H9 (cell line): ENCODE results near the gene YAP1. TPM values are rescaled to one million over a fixed set of nuclear protein-coding genes. Genes with fewer than 3 reads are reported as not detected.
A peak's percentile ranks its signal among the peaks of the same experiment; 100 is the strongest.

Source experiments
- DNase-seq: peaks from one replicate; pipeline ENCODE4 v3.0.0-alpha.2; 2017
- H2AFZ ChIP-seq: one replicate; pipeline ENCODE4 v1.6.1; 2013; ENCODE audit warnings: mild to moderate bottlenecking, low read length, control low read depth, moderate library complexity
- H2AK5ac ChIP-seq: 2 replicates; pipeline ENCODE4 v1.6.1; 2013; ENCODE audit warnings: low read length, control low read depth, mixed read lengths; ENCODE audit not compliant: insufficient read length
- H2BK120ac ChIP-seq: one replicate; pipeline ENCODE4 v1.6.1; 2013; ENCODE audit warnings: low read depth, mild to moderate bottlenecking, low read length, control low read depth, inconsistent platforms; ENCODE audit not compliant: poor library complexity, severe bottlenecking
- H2BK12ac ChIP-seq: 2 replicates; pipeline ENCODE4 v1.6.1; 2013; ENCODE audit warnings: low read length, control low read depth, mixed read lengths, low read depth; ENCODE audit not compliant: insufficient read length
- H2BK15ac ChIP-seq: 2 replicates; pipeline ENCODE4 v1.6.1; 2013; ENCODE audit warnings: low read depth, low read length, control low read depth
- H2BK20ac ChIP-seq: one replicate; pipeline ENCODE4 v1.6.1; 2013; ENCODE audit warnings: low read depth, mild to moderate bottlenecking, low read length, control low read depth, inconsistent platforms; ENCODE audit not compliant: poor library complexity, severe bottlenecking
- H2BK5ac ChIP-seq: 2 replicates; pipeline ENCODE4 v1.6.1; 2013; ENCODE audit warnings: low read length, control low read depth, mixed read lengths; ENCODE audit not compliant: insufficient read length
- H3K14ac ChIP-seq: 2 replicates; pipeline ENCODE4 v1.6.1; 2013; ENCODE audit warnings: low read length, control low read depth; ENCODE audit not compliant: insufficient read depth
- H3K18ac ChIP-seq: 2 replicates; pipeline ENCODE4 v1.6.1; 2013; ENCODE audit warnings: low read depth, mild to moderate bottlenecking, mixed read lengths, low read length, control low read depth; ENCODE audit not compliant: insufficient read length
- H3K23ac ChIP-seq: 2 replicates; pipeline ENCODE4 v1.6.1; 2013; ENCODE audit warnings: low read length, control low read depth, mixed read lengths, low read depth; ENCODE audit not compliant: insufficient read length
- H3K23me2 ChIP-seq: 2 replicates; pipeline ENCODE4 v1.6.1; 2013; ENCODE audit warnings: low read depth, mild to moderate bottlenecking, mixed read lengths, low read length, control low read depth; ENCODE audit not compliant: insufficient read length, poor library complexity, severe bottlenecking
- H3K27ac ChIP-seq: 2 replicates; pipeline ENCODE4 v1.5.1; 2013; ENCODE audit warnings: low read length, control low read depth, mixed read lengths, low read depth; ENCODE audit not compliant: insufficient read length
- H3K27me3 ChIP-seq: 2 replicates; pipeline ENCODE4 v1.6.1; 2013; ENCODE audit warnings: low read length, control low read depth, inconsistent platforms; ENCODE audit not compliant: insufficient read depth
- H3K4ac ChIP-seq: 2 replicates; pipeline ENCODE4 v1.6.1; 2013; ENCODE audit warnings: low read depth, mild to moderate bottlenecking, control low read depth, inconsistent platforms, low read length, moderate library complexity
- H3K4me1 ChIP-seq: 2 replicates; pipeline ENCODE4 v1.6.1; 2013; ENCODE audit warnings: low read length, control low read depth, inconsistent platforms; ENCODE audit not compliant: insufficient read depth
- H3K4me2 ChIP-seq: 2 replicates; pipeline ENCODE4 v1.6.1; 2013; ENCODE audit warnings: low read length, control low read depth, mixed read lengths; ENCODE audit not compliant: insufficient read length, insufficient read depth
- H3K56ac ChIP-seq: 2 replicates; pipeline ENCODE4 v1.6.1; 2013; ENCODE audit warnings: low read depth, mild to moderate bottlenecking, mixed read lengths, low read length, control low read depth; ENCODE audit not compliant: insufficient read length
- H3K79me1 ChIP-seq: 2 replicates; pipeline ENCODE4 v1.6.1; 2013; ENCODE audit warnings: low read depth, mild to moderate bottlenecking, moderate library complexity, low read length, control low read depth, inconsistent platforms; ENCODE audit not compliant: insufficient read depth, poor library complexity, severe bottlenecking
- H3K79me2 ChIP-seq: 2 replicates; pipeline ENCODE4 v1.6.1; 2013; ENCODE audit warnings: low read length, control low read depth, inconsistent platforms; ENCODE audit not compliant: insufficient read depth
- H3K9ac ChIP-seq: 2 replicates; pipeline ENCODE4 v1.6.1; 2013; ENCODE audit warnings: low read length, control low read depth, mixed read lengths; ENCODE audit not compliant: insufficient read length; ENCODE audit errors: extremely low read depth
- H3K9me3 ChIP-seq: one replicate; pipeline ENCODE4 v1.6.1; 2013; ENCODE audit warnings: low read depth, low read length, inconsistent platforms; ENCODE audit not compliant: control insufficient read depth
- H3T11ph ChIP-seq: one replicate; pipeline ENCODE4 v1.6.1; 2013; ENCODE audit warnings: mild to moderate bottlenecking, low read length, control low read depth, inconsistent platforms
- H4K20me1 ChIP-seq: one replicate; pipeline ENCODE4 v1.6.1; 2013; ENCODE audit not compliant: control insufficient read depth, insufficient read length, insufficient read depth
- H4K5ac ChIP-seq: 2 replicates; pipeline ENCODE4 v1.6.1; 2013; ENCODE audit warnings: low read depth, mild to moderate bottlenecking, mixed read lengths, low read length, control low read depth; ENCODE audit not compliant: insufficient read length
- H4K8ac ChIP-seq: replicated peaks from 2 replicates; pipeline ENCODE4 v1.6.1; 2013; ENCODE audit warnings: low read length, control low read depth, mixed read lengths, low read depth; ENCODE audit not compliant: insufficient read length
- H4K91ac ChIP-seq: 2 replicates; pipeline ENCODE4 v1.6.1; 2013; ENCODE audit warnings: low read depth, mild to moderate bottlenecking, moderate library complexity, mixed read lengths, low read length, control low read depth; ENCODE audit not compliant: insufficient read length
- H3K27ac Mint-ChIP-seq, 3 experiments: 2 replicates in 2 of 3; 3 replicates in 1 of 3; pipeline ENCODE4 v1.8.0; 2020 to 2021; ENCODE audit warnings: mixed read lengths in 3 of 3, mild to moderate bottlenecking in 1 of 3, moderate library complexity in 1 of 3
- H3K27me3 Mint-ChIP-seq: 2 replicates; pipeline ENCODE4 v1.8.0; 2021; ENCODE audit warnings: low read depth, mild to moderate bottlenecking, moderate library complexity, mixed read lengths
- H3K36me3 Mint-ChIP-seq, 3 experiments: 2 replicates in 2 of 3; 3 replicates in 1 of 3; pipeline ENCODE4 v1.8.0; 2020 to 2021; ENCODE audit warnings: low read depth in 3 of 3, mixed read lengths in 3 of 3; ENCODE audit not compliant: insufficient read depth in 1 of 3
- H3K4me1 Mint-ChIP-seq, 2 experiments: 2 replicates each; pipeline ENCODE4 v1.8.0; 2020; ENCODE audit warnings: mixed read lengths in 2 of 2
- H3K4me3 Mint-ChIP-seq, 2 experiments: 2 replicates in 1 of 2; 3 replicates in 1 of 2; pipeline ENCODE4 v1.8.0; 2020 to 2021; ENCODE audit warnings: mild to moderate bottlenecking in 2 of 2, mixed read lengths in 2 of 2, moderate library complexity in 1 of 2
- H3K9me3 Mint-ChIP-seq, 2 experiments: 2 replicates in 1 of 2; 3 replicates in 1 of 2; pipeline ENCODE4 v1.8.0; 2020; ENCODE audit warnings: mild to moderate bottlenecking in 2 of 2, mixed read lengths in 2 of 2, moderate library complexity in 1 of 2
- CTCF ChIP-seq: fragments of 200-600 bp; sonication (generic); conservative IDR thresholded peaks from 3 replicates; pipeline ENCODE4 v1.8.0; 2021; ENCODE audit warnings: antibody characterized with exemption, mild to moderate bottlenecking
- WGBS: extraction: QIAGEN DNeasy Blood & Tissue Kit; methylation state at CpG from one replicate; pipeline ENCODE4 v1.1.7; 2013; ENCODE audit warnings: missing lambda C conversion rate, low lambda C conversion rate, mixed read lengths; ENCODE audit not compliant: insufficient read length; ENCODE audit errors: extremely low coverage; 5-methylcytosine and 5-hydroxymethylcytosine counted together
- total RNA-seq: library from RNA; stranded (reverse); gene quantifications from 2 replicates; pipeline ENCODE4 v1.2.1, GENCODE V29; 2021

Gene YAP1
- total RNA-seq, 1 experiment from 2014 or later: 124 TPM

- no peak overlapping the region for H2BK5ac ChIP-seq
- H3K14ac ChIP-seq: no peak overlapping the region
- H2BK12ac ChIP-seq: no peak overlapping the region
- no peak overlapping the region for H4K91ac ChIP-seq
- no peak for TF ChIP-seq CTCF
- H2AK5ac ChIP-seq: no peak overlapping the region
- WGBS: no CpG with 5 or more reads among the region's 2 CpGs
- no peaks in the 10 kb centered on the region for H3K27me3 ChIP-seq
- peaks cover 9% of the 10 kb centered on the region in 2 experiments for H3K4me1 Mint-ChIP-seq
- no peaks in the 10 kb centered on the region for H3K4me1 ChIP-seq
- no peak overlapping the region for H3K4me2 ChIP-seq
- no peak overlapping the region for H2AFZ ChIP-seq
- no peak overlapping the region for H3K4me3 Mint-ChIP-seq
- peaks cover under 1 to 10% (median 7%) of the 10 kb centered on the region in 3 experiments; a peak in 4 of 7 replicates for H3K36me3 Mint-ChIP-seq
- H3K9me3 Mint-ChIP-seq: no peaks in the 10 kb centered on the region
- peaks cover 7% of the 10 kb centered on the region; the same call in 1 of the 2 replicates for H3K79me2 ChIP-seq
- H3K27ac ChIP-seq: peak overlapping the region; percentile 46
- H4K5ac ChIP-seq: no peak overlapping the region
- peak overlapping the region in 2 of 3 experiments; percentile 62 to 70; a peak in 3 of 7 replicates for H3K27ac Mint-ChIP-seq
- H2BK15ac ChIP-seq: no peak overlapping the region
- DNase-seq: no peak
- no peak overlapping the region for H3K56ac ChIP-seq
- H3K27me3 Mint-ChIP-seq: no peaks in the 10 kb centered on the region
- H2BK120ac ChIP-seq: no peak overlapping the region
- H3K9me3 ChIP-seq: no peaks in the 10 kb centered on the region
- H4K20me1 ChIP-seq: no peaks in the 10 kb centered on the region
- no peaks in the 10 kb centered on the region for H3K23me2 ChIP-seq
- H3T11ph ChIP-seq: no peak overlapping the region
- H4K8ac ChIP-seq: no peak overlapping the region
- H2BK20ac ChIP-seq: no peak overlapping the region
- H3K79me1 ChIP-seq: peaks cover 3% of the 10 kb centered on the region
- H3K18ac ChIP-seq: no peak overlapping the region
- H3K4ac ChIP-seq: no peak overlapping the region
- H3K23ac ChIP-seq: no peak overlapping the region
- no peak overlapping the region for H3K9ac ChIP-seq
Measured at GRCh38 chr11:102158164-102158735, 48.0 kb downstream of the YAP1 start.
